ENCODE measurements around the gene RBMS3. TPM values are rescaled to one million over a fixed set of nuclear protein-coding genes. Genes with fewer than 3 reads are reported as not detected.

The RBMS3 gene
- total RNA-seq, 1 donor from 2014 or later = 0.47 TPM

- no peaks in the 10 kb centered on the region for H3K27me3 ChIP-seq
- no peak overlapping the region for H2AFZ ChIP-seq (replicated peaks)
- no peaks in the 10 kb centered on the region for H3K36me3 ChIP-seq
- TF ChIP-seq EZH2 (IDR thresholded peaks at IDR 0.05) (no peak), EZH2phosphoT487 (IDR thresholded peaks at IDR 0.05) (no peak), CTCF (IDR thresholded peaks at IDR 0.05) (no peak)
- no peaks in the 10 kb centered on the region for H3K79me2 ChIP-seq (ENCODE audit: low read depth)
- no peak overlapping the region for H3K27ac ChIP-seq
- H4K20me1 ChIP-seq (ENCODE audit: low read depth) = no peaks in the 10 kb centered on the region
- peaks cover 6% of the 10 kb centered on the region for H3K4me1 Mint-ChIP-seq
- no peak overlapping the region for H3K4me2 ChIP-seq
- H3K36me3 Mint-ChIP-seq = no peaks in the 10 kb centered on the region
- no peak overlapping the region for H3K9ac ChIP-seq
- no peaks in the 10 kb centered on the region for H3K27me3 Mint-ChIP-seq (ENCODE audit: insufficient read depth, low read depth)
- H3K4me1 ChIP-seq = no peaks in the 10 kb centered on the region
- H3K4me3 Mint-ChIP-seq = no peak overlapping the region
- no peaks in the 10 kb centered on the region for H3F3A ChIP-seq (ENCODE audit: low read depth)
- no peaks in the 10 kb centered on the region for H3K9me3 ChIP-seq (ENCODE audit: low read depth)
- no peak overlapping the region for H3K4me3 ChIP-seq
- H3K27ac Mint-ChIP-seq = no peak overlapping the region
- DNase-seq (ENCODE audit: low spot score) = no peak
- H3K9me3 Mint-ChIP-seq = no peaks in the 10 kb centered on the region
Measured at GRCh38 chr3:29901097-29901496, 620.2 kb downstream of the RBMS3 start.

- no peak overlapping the region for H3K9ac ChIP-seq
- no peak overlapping the region for H3K27ac ChIP-seq
- H3K4me1 Mint-ChIP-seq = peaks cover under 1% of the 10 kb centered on the region
- no peaks in the 10 kb centered on the region for H4K20me1 ChIP-seq (ENCODE audit: low read depth)
- DNase-seq (ENCODE audit: low spot score) = no peak
- TF ChIP-seq EZH2phosphoT487 (IDR thresholded peaks at IDR 0.05) (no peak), EZH2 (IDR thresholded peaks at IDR 0.05) (no peak), CTCF (IDR thresholded peaks at IDR 0.05) (no peak)
- no peaks in the 10 kb centered on the region for H3K9me3 ChIP-seq (ENCODE audit: low read depth)
- no peaks in the 10 kb centered on the region for H3K9me3 Mint-ChIP-seq
- no peak overlapping the region for H2AFZ ChIP-seq (replicated peaks)
- no peaks in the 10 kb centered on the region for H3K36me3 ChIP-seq
- H3K27me3 ChIP-seq = no peaks in the 10 kb centered on the region
- H3K27ac Mint-ChIP-seq = no peak overlapping the region
- H3K4me3 ChIP-seq = no peak overlapping the region
- no peak overlapping the region for H3K4me3 Mint-ChIP-seq
- H3K79me2 ChIP-seq (ENCODE audit: low read depth) = no peaks in the 10 kb centered on the region
- H3K4me2 ChIP-seq = no peak overlapping the region
- no peaks in the 10 kb centered on the region for H3K36me3 Mint-ChIP-seq
- no peaks in the 10 kb centered on the region for H3K27me3 Mint-ChIP-seq (ENCODE audit: insufficient read depth, low read depth)
- no peaks in the 10 kb centered on the region for H3K4me1 ChIP-seq
- no peaks in the 10 kb centered on the region for H3F3A ChIP-seq (ENCODE audit: low read depth)
Measured at GRCh38 chr3:29903600-29903999, 622.7 kb downstream of the RBMS3 start.

- Mint-ChIP-seq H3K36me3 (no peaks in the 10 kb centered on the region), H3K4me1 (no peaks in the 10 kb centered on the region), H3K27ac (no peak overlapping the region), H3K9me3 (no peaks in the 10 kb centered on the region), H3K4me3 (no peak overlapping the region), H3K27me3 (ENCODE audit: insufficient read depth, low read depth) (no peaks in the 10 kb centered on the region)
- no peak for DNase-seq (ENCODE audit: low spot score)
- H3K27me3 ChIP-seq = no peaks in the 10 kb centered on the region
- H3K36me3 ChIP-seq = no peaks in the 10 kb centered on the region
- H3K27ac ChIP-seq = no peak overlapping the region
- H3K79me2 ChIP-seq (ENCODE audit: low read depth) = no peaks in the 10 kb centered on the region
- no peak overlapping the region for H2AFZ ChIP-seq (replicated peaks)
- no peaks in the 10 kb centered on the region for H3K9me3 ChIP-seq (ENCODE audit: low read depth)
- H3K4me1 ChIP-seq = no peaks in the 10 kb centered on the region
- TF ChIP-seq EZH2 (IDR thresholded peaks at IDR 0.05) (no peak), CTCF (IDR thresholded peaks at IDR 0.05) (no peak), EZH2phosphoT487 (IDR thresholded peaks at IDR 0.05) (no peak)
- H4K20me1 ChIP-seq (ENCODE audit: low read depth) = no peaks in the 10 kb centered on the region
- H3K4me3 ChIP-seq = no peak overlapping the region
- no peak overlapping the region for H3K4me2 ChIP-seq
- no peak overlapping the region for H3K9ac ChIP-seq
- no peaks in the 10 kb centered on the region for H3F3A ChIP-seq (ENCODE audit: low read depth)
Measured at GRCh38 chr3:29906906-29907305, 626.0 kb downstream of the RBMS3 start.
